Keratinocyte (primary cell): ENCODE measurements around the gene SLAIN2. TPM values are rescaled to one million over a fixed set of nuclear protein-coding genes. Genes with fewer than 3 reads are reported as not detected.

Experiments
- DNase-seq: peaks from one replicate; pipeline ENCODE4 v3.0.0-alpha.2; 2011; ENCODE audit warnings: low read depth, missing footprints, low spot score
- FAIRE-seq: peaks from 2 replicates; lab custom pipeline; 2011; peaks lifted over from hg19 to GRCh38; lab: Jason Lieb, UNC
- H2AFZ ChIP-seq: 2 replicates; pipeline ENCODE4 v1.6.0; 2012; ENCODE audit warnings: low read length, control low read depth, inconsistent platforms; ENCODE audit not compliant: control insufficient read depth
- H3K27ac ChIP-seq: 2 replicates; pipeline ENCODE4 v1.5.1; 2011; ENCODE audit warnings: low read length; ENCODE audit not compliant: control insufficient read depth, insufficient read depth
- H3K27me3 ChIP-seq: 3 replicates; pipeline ENCODE4 v1.6.0; 2011; ENCODE audit warnings: low read length; ENCODE audit not compliant: control insufficient read depth, insufficient read depth; ENCODE audit errors: extremely low read depth
- H3K36me3 ChIP-seq, 2 experiments: 2 replicates in 1 of 2; 3 replicates in 1 of 2; pipeline ENCODE4 v1.5.1; 2011; ENCODE audit warnings: low read length in 2 of 2, mild to moderate bottlenecking in 1 of 2; ENCODE audit not compliant: control insufficient read depth in 2 of 2, insufficient read depth in 2 of 2; ENCODE audit errors: extremely low read depth in 1 of 2
- H3K4me1 ChIP-seq: 3 replicates; pipeline ENCODE4 v1.5.1; 2011; ENCODE audit warnings: low read length; ENCODE audit not compliant: control insufficient read depth, insufficient read depth; ENCODE audit errors: extremely low read depth
- H3K4me2 ChIP-seq: 3 replicates; pipeline ENCODE4 v1.6.0; 2011; ENCODE audit warnings: low read depth, low read length; ENCODE audit not compliant: control insufficient read depth, insufficient read depth; ENCODE audit errors: extremely low read depth
- H3K4me3 ChIP-seq, 3 experiments: fragments of 200-600 bp in 1 of 3; sonication (generic) in 1 of 3; 2 replicates in 2 of 3; 3 replicates in 1 of 3; pipeline ENCODE4 v1.5.1; 2011 to 2016; ENCODE audit warnings: low read length in 3 of 3, mild to moderate bottlenecking in 3 of 3, control low read depth in 2 of 3, inconsistent platforms in 1 of 3, low read depth in 1 of 3, mixed read lengths in 1 of 3, mixed run types in 1 of 3, moderate library complexity in 1 of 3; ENCODE audit not compliant: control insufficient read depth in 2 of 3, insufficient read depth in 2 of 3; ENCODE audit errors: extremely low read depth in 1 of 3
- H3K79me2 ChIP-seq: 2 replicates; pipeline ENCODE4 v1.6.0; 2012; ENCODE audit warnings: low read length; ENCODE audit not compliant: control insufficient read depth, insufficient read depth
- H3K9ac ChIP-seq: 3 replicates; pipeline ENCODE4 v1.6.0; 2011; ENCODE audit warnings: low read length; ENCODE audit not compliant: control insufficient read depth, insufficient read depth; ENCODE audit errors: extremely low read depth
- H3K9me1 ChIP-seq: 3 replicates; pipeline ENCODE4 v1.6.0; 2011; ENCODE audit warnings: low read length; ENCODE audit not compliant: control insufficient read depth, insufficient read depth; ENCODE audit errors: extremely low read depth
- H3K9me3 ChIP-seq: 2 replicates; pipeline ENCODE4 v1.5.1; 2012; ENCODE audit warnings: low read depth, low read length; ENCODE audit not compliant: control insufficient read depth
- H4K20me1 ChIP-seq: 3 replicates; pipeline ENCODE4 v1.6.0; 2011; ENCODE audit warnings: low read length; ENCODE audit not compliant: control insufficient read depth, insufficient read depth; ENCODE audit errors: extremely low read depth
- CTCF ChIP-seq, 3 experiments: IDR thresholded peaks in 1 of 3; conservative IDR thresholded peaks in 1 of 3; optimal IDR thresholded peaks in 1 of 3; 2 replicates in 2 of 3; 3 replicates in 1 of 3; pipeline versions ENCODE3 to v1.5.1; 2011; ENCODE audit warnings: low read length in 3 of 3, mild to moderate bottlenecking in 3 of 3, moderate library complexity in 2 of 3, control low read depth in 1 of 3, inconsistent platforms in 1 of 3; ENCODE audit not compliant: insufficient read depth in 2 of 3; ENCODE audit errors: extremely low read depth in 1 of 3
- EZH2 ChIP-seq: IDR thresholded peaks from one replicate; pipeline ENCODE4 v1.6.1; 2012; ENCODE audit warnings: inconsistent platforms, mild to moderate bottlenecking, low read length, moderate library complexity
- dilution Hi-C: fragments of 300-500 bp; cut with MboI; formaldehyde crosslinking; loops from one replicate; pipeline ENCODE4 v1.7.0; 2020; ENCODE audit warnings: low sequenced_read_pairs; ENCODE audit not compliant: extremely low pct_ligation_motif_present
- polyA plus RNA-seq, 5 experiments: library from polyadenylated mRNA; depleted of rRNA in 3 of 5; stranded (reverse) in 3 of 5; stranded (forward) in 1 of 5; unstranded in 1 of 5; fragments of >200 nt; gene quantifications; 1 replicate in 1 of 5; 2 replicates in 3 of 5; 3 replicates in 1 of 5; pipeline versions ENCODE4 v1.2.1 to v1.2.3, GENCODE V29; 2011 to 2012; ENCODE audit warnings: missing spikeins in 2 of 5, low read depth in 1 of 5, low replicate concordance in 1 of 5

The SLAIN2 gene
- polyA plus RNA-seq, 1 donor (not counting 4 experiments of a cell fraction or from before 2014, with no cell fraction given) = 72.4 TPM

- Histone ChIP-seq H3K36me3 (peaks cover 7 to 17% of the 10 kb centered on the region in 2 experiments), H3K4me3 (no peak overlapping the region), H3K4me1 (no peaks in the 10 kb centered on the region), H3K4me2 (no peak overlapping the region), H4K20me1 (no peaks in the 10 kb centered on the region), H3K9ac (no peak overlapping the region), H3K79me2 (no peaks in the 10 kb centered on the region), H3K27me3 (no peaks in the 10 kb centered on the region), H3K9me1 (no peaks in the 10 kb centered on the region), H2AFZ (no peak overlapping the region), H3K27ac (no peak overlapping the region), H3K9me3 (no peaks in the 10 kb centered on the region)
- dilution Hi-C loops = no loop called here
- DNase-seq = no peak
- TF ChIP-seq CTCF (optimal IDR thresholded peaks at IDR 0.05 in 1 of 3, IDR thresholded peaks at IDR 0.05 in 1 of 3, conservative IDR thresholded peaks at IDR 0.05 in 1 of 3; ENCODE audit: extremely low read depth in 1 of 3, insufficient read depth in 2 of 3, low read length in 3 of 3) = no peak
- no peak for TF ChIP-seq EZH2
- FAIRE-seq = no peak
Observed at GRCh38 chr4:48421101-48421500, 79.8 kb downstream of the SLAIN2 start.

- Histone ChIP-seq H3K9ac (no peak overlapping the region), H3K4me1 (peaks cover 10% of the 10 kb centered on the region), H3K27ac (no peak overlapping the region), H3K4me3 (no peak overlapping the region), H3K9me1 (no peaks in the 10 kb centered on the region), H4K20me1 (no peaks in the 10 kb centered on the region), H3K79me2 (no peaks in the 10 kb centered on the region), H3K4me2 (no peak overlapping the region), H3K36me3 (peaks cover 2 to 3% of the 10 kb centered on the region in 2 experiments), H3K27me3 (no peaks in the 10 kb centered on the region), H2AFZ (no peak overlapping the region), H3K9me3 (no peaks in the 10 kb centered on the region)
- TF ChIP-seq CTCF (optimal IDR thresholded peaks at IDR 0.05 in 1 of 3, IDR thresholded peaks at IDR 0.05 in 1 of 3, conservative IDR thresholded peaks at IDR 0.05 in 1 of 3; ENCODE audit: extremely low read depth in 1 of 3, insufficient read depth in 2 of 3, low read length in 3 of 3) = no peak
- no peak for TF ChIP-seq EZH2
- FAIRE-seq = no peak
- no peak for DNase-seq
- dilution Hi-C loops = no loop called here
Observed at GRCh38 chr4:48428926-48429325, 87.6 kb downstream of the SLAIN2 start.
